IMR-90 (cell line): ENCODE measurements around the gene POLR3B. TPM values are rescaled to one million over a fixed set of nuclear protein-coding genes. Genes with fewer than 3 reads are reported as not detected.

Source experiments
- ATAC-seq: fragments of 200-7000 bp; cut with Tn5 transposase; 2 replicates; pipeline ENCODE4 v1.9.1; 2020; ENCODE audit warnings: low read depth, mild to moderate bottlenecking, moderate library complexity
- BruUV-seq: library from RNA; stranded (reverse); fragments of 400-500 nt; replicated peaks from 2 replicates; lab custom pipeline; 2021; lab: Mats Ljungman, UMichigan
- CTCF ChIA-PET: fragments of 300-600 bp; formaldehyde crosslinking; extraction: SDS; loops from one replicate; lab custom pipeline; 2021; ENCODE audit warnings: antibody characterized with exemption; lab: Yijun Ruan, JAX
- POLR2A ChIA-PET: fragments of 300-600 bp; sonication (Branson Sonifier 250); formaldehyde crosslinking; loops from one replicate; lab custom pipeline; 2022; ENCODE audit warnings: antibody characterized with exemption; ENCODE audit not compliant: unreplicated experiment; lab: Charles Lee
- DNase-seq: peaks from one replicate; pipeline ENCODE4 v3.0.0; 2013
- H2AFZ ChIP-seq: replicated peaks from 2 replicates; pipeline ENCODE3; 2013; ENCODE audit warnings: low read length, mild to moderate bottlenecking; ENCODE audit not compliant: poor library complexity
- H2AK5ac ChIP-seq: 2 replicates; pipeline ENCODE4 v1.6.1; 2013; ENCODE audit warnings: low read depth, low read length, inconsistent platforms
- H2AK9ac ChIP-seq: replicated peaks from 2 replicates; pipeline ENCODE3; 2013; ENCODE audit warnings: mild to moderate bottlenecking, low read depth, low read length, moderate library complexity; ENCODE audit not compliant: poor library complexity
- H2BK120ac ChIP-seq: 2 replicates; pipeline ENCODE4 v1.6.1; 2013; ENCODE audit warnings: low read depth, low read length, inconsistent platforms
- H2BK15ac ChIP-seq: 3 replicates; pipeline ENCODE4 v1.6.1; 2013; ENCODE audit warnings: low read depth, low read length, inconsistent platforms
- H2BK20ac ChIP-seq: 2 replicates; pipeline ENCODE4 v1.6.1; 2013; ENCODE audit warnings: low read depth, mild to moderate bottlenecking, inconsistent platforms, low read length, moderate library complexity
- H2BK5ac ChIP-seq: 2 replicates; pipeline ENCODE4 v1.6.1; 2013; ENCODE audit warnings: mild to moderate bottlenecking, low read depth, low read length, inconsistent platforms; ENCODE audit not compliant: poor library complexity, severe bottlenecking
- H3K14ac ChIP-seq: replicated peaks from 2 replicates; pipeline ENCODE4 v1.6.1; 2013; ENCODE audit warnings: low read depth, low read length, inconsistent platforms
- H3K18ac ChIP-seq: 2 replicates; pipeline ENCODE4 v1.6.1; 2013; ENCODE audit warnings: low read depth, low read length, control low read depth
- H3K23ac ChIP-seq: 2 replicates; pipeline ENCODE4 v1.6.1; 2013; ENCODE audit warnings: low read depth, low read length, inconsistent platforms
- H3K27ac ChIP-seq: 2 replicates; pipeline ENCODE4 v1.5.1; 2013; ENCODE audit warnings: mild to moderate bottlenecking, control low read depth, low read length; ENCODE audit not compliant: insufficient read depth
- H3K27me3 ChIP-seq: 2 replicates; pipeline ENCODE4 v1.6.1; 2013; ENCODE audit warnings: low read length; ENCODE audit not compliant: control insufficient read depth, insufficient read depth
- H3K36me3 ChIP-seq: 2 replicates; pipeline ENCODE4 v1.6.1; 2013; ENCODE audit warnings: low read length, mixed read lengths; ENCODE audit not compliant: control insufficient read depth, insufficient read depth
- H3K4ac ChIP-seq: 2 replicates; pipeline ENCODE4 v1.6.1; 2013; ENCODE audit warnings: low read depth, low read length, inconsistent platforms
- H3K4me1 ChIP-seq: 2 replicates; pipeline ENCODE4 v1.6.1; 2013; ENCODE audit warnings: low read length, mixed read lengths; ENCODE audit not compliant: control insufficient read depth, insufficient read depth
- H3K4me2 ChIP-seq: 2 replicates; pipeline ENCODE4 v1.6.1; 2013; ENCODE audit warnings: low read depth, mild to moderate bottlenecking, control low read depth, low read length, moderate library complexity
- H3K4me3 ChIP-seq: 2 replicates; pipeline ENCODE4 v1.5.1; 2013; ENCODE audit warnings: low read depth, mild to moderate bottlenecking, control low read depth, low read length, moderate library complexity; ENCODE audit not compliant: insufficient read depth
- H3K56ac ChIP-seq: 2 replicates; pipeline ENCODE4 v1.6.1; 2013; ENCODE audit warnings: low read length, inconsistent platforms; ENCODE audit not compliant: insufficient read depth; ENCODE audit errors: extremely low read depth
- H3K79me1 ChIP-seq, 2 experiments: 2 replicates each; pipeline ENCODE4 v1.6.1; 2013; ENCODE audit warnings: low read length in 2 of 2, inconsistent platforms in 1 of 2, low read depth in 1 of 2
- H3K9ac ChIP-seq: 2 replicates; pipeline ENCODE4 v1.6.1; 2013; ENCODE audit warnings: low read depth, low read length, control low read depth
- H3K9me1 ChIP-seq: 2 replicates; pipeline ENCODE4 v1.6.1; 2013; ENCODE audit warnings: low read length, inconsistent platforms; ENCODE audit not compliant: insufficient read depth
- H3K9me3 ChIP-seq: 2 replicates; pipeline ENCODE4 v1.6.1; 2013; ENCODE audit warnings: low read length; ENCODE audit not compliant: control insufficient read depth, insufficient read depth
- H4K20me1 ChIP-seq: 2 replicates; pipeline ENCODE4 v1.6.1; 2013; ENCODE audit warnings: low read length, inconsistent platforms; ENCODE audit not compliant: insufficient read depth
- H4K5ac ChIP-seq: 2 replicates; pipeline ENCODE4 v1.6.1; 2013; ENCODE audit warnings: mild to moderate bottlenecking, low read depth, low read length, control low read depth
- H4K8ac ChIP-seq, 2 experiments: 2 replicates each; pipeline ENCODE4 v1.6.1; 2013; ENCODE audit warnings: low read depth in 2 of 2, low read length in 2 of 2, control low read depth in 1 of 2, inconsistent platforms in 1 of 2
- H4K91ac ChIP-seq: 2 replicates; pipeline ENCODE4 v1.6.1; 2013; ENCODE audit warnings: low read depth, low read length, inconsistent platforms; ENCODE audit not compliant: insufficient read depth
- BHLHE40 ChIP-seq: fragments of 150-350 bp; IDR thresholded peaks from 2 replicates; pipeline ENCODE4 v1.6.1; 2016; ENCODE audit warnings: mild to moderate bottlenecking, low read depth, low read length
- CHD1 ChIP-seq: IDR thresholded peaks from 2 replicates; pipeline ENCODE4 v1.6.1; 2012; ENCODE audit warnings: low read depth, low read length, improper control_type of control experiment
- MAFK ChIP-seq: IDR thresholded peaks from 2 replicates; pipeline ENCODE4 v1.6.1; 2012; ENCODE audit warnings: low read depth, low read length, improper control_type of control experiment
- MAZ ChIP-seq: IDR thresholded peaks from 2 replicates; pipeline ENCODE4 v1.6.1; 2012; ENCODE audit warnings: low read depth, mild to moderate bottlenecking, low read length, improper control_type of control experiment, moderate library complexity, borderline replicate concordance
- MXI1 ChIP-seq: IDR thresholded peaks from 2 replicates; pipeline ENCODE4 v1.6.1; 2012; ENCODE audit warnings: low read depth, mild to moderate bottlenecking, low read length, moderate library complexity, borderline replicate concordance
- NFE2L2 ChIP-seq: fragments of 150-350 bp; IDR thresholded peaks from 2 replicates; pipeline ENCODE4 v1.6.1; 2016; ENCODE audit warnings: low read depth, mild to moderate bottlenecking, low read length
- RFX5 ChIP-seq: IDR thresholded peaks from 2 replicates; pipeline ENCODE4 v1.8.0; 2012; ENCODE audit warnings: low read depth, mild to moderate bottlenecking, low read length, moderate library complexity
- WGBS, 2 experiments: methylation state at CpG; one replicate each; pipeline versions ENCODE4 v1.1.5 to v1.1.7; 2013; ENCODE audit warnings: missing lambda C conversion rate in 2 of 2; ENCODE audit not compliant: insufficient read length in 1 of 2; ENCODE audit errors: extremely low coverage in 2 of 2; 5-methylcytosine and 5-hydroxymethylcytosine counted together
- dilution Hi-C: fragments of 300-500 bp; cut with HindIII; formaldehyde crosslinking; loops from one replicate; pipeline ENCODE4 v1.14.3; 2018; ENCODE audit warnings: low sequenced_read_pairs; ENCODE audit not compliant: unreplicated experiment
- in situ Hi-C: fragments of 300-500 bp; cut with MboI; formaldehyde crosslinking; loops from 3 replicates; pipeline ENCODE4 v1.14.3; 2019; ENCODE audit warnings: low sequenced_read_pairs, inconsistent platforms, mixed read lengths
- intact Hi-C: fragments of 100-400 bp; cut with micrococcal nuclease; formaldehyde crosslinking; loops from 2 replicates; pipeline ENCODE4 v1.10.0; 2022
- polyA plus RNA-seq, 3 experiments: library from polyadenylated mRNA; depleted of rRNA; stranded (reverse); fragments of >200 nt; gene quantifications; 2 replicates each; pipeline ENCODE4 v1.2.3, GENCODE V29; 2012; ENCODE audit warnings: low replicate concordance in 1 of 3
- total RNA-seq: library from RNA; depleted of rRNA; stranded (reverse); fragments of >200 nt; gene quantifications from 2 replicates; pipeline ENCODE4 v1.2.3, GENCODE V29; 2012
- TF ChIP-seq, protein P1 (sequence below): conservative IDR thresholded peaks from 2 replicates; pipeline ENCODE4 v1.5.1; 2012; ENCODE audit warnings: mild to moderate bottlenecking, low read depth, low read length, improper control_type of control experiment
- TF ChIP-seq, protein P2 (sequence below): fragments of 150-350 bp; IDR thresholded peaks from 2 replicates; pipeline ENCODE4 v1.6.1; 2016; ENCODE audit warnings: low read depth, mild to moderate bottlenecking, low read length, moderate library complexity, borderline replicate concordance

The POLR3B gene
- total and polyA plus RNA-seq, 2 of the 4 experiments (the other 2 are of a cell fraction), result 6.9 to 15.4 TPM

DNA sequence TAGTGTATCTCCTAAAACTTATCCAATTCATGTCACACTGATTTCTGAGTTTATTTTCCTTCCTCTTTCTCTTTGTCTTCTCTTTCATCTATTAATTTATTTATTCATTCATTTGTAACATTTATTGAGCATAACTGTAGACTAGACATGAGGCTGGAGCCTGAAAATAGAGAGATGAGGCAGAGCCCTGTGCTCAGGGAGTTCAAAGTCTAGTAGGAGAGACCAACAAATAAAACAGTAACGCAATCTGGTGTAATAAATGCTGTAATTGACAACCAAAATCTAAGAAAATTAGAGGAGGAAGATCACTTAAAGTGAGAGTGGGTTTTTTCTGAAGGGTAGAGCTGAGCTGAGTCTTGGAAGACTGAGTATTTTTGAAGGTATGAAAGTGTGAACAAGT is 87.5 kb downstream of the POLR3B start:
- no peak overlapping the region for H3K4ac ChIP-seq
- H4K5ac ChIP-seq, result no peak overlapping the region
- H3K23ac ChIP-seq, result no peak overlapping the region
- H3K9me1 ChIP-seq, result 0 out of 2 replicates have a peak, but pooled peaks cover 3% of the 10 kb centered on the region
- H3K27ac ChIP-seq, result no peak overlapping the region
- no peaks in the 10 kb centered on the region for H3K79me1 ChIP-seq
- no peak overlapping the region for H2AK9ac ChIP-seq
- H3K56ac ChIP-seq, result no peak overlapping the region
- H3K14ac ChIP-seq, result no peak overlapping the region
- BruUV-seq, result no TSS peak
- ChIA-PET CTCF (interaction anchor here (1.3 kb wide), 1 partner anchor 13 kb away, joined by 4 read pairs; no protein-coding TSS in a partner anchor), POLR2A (no interaction called here)
- dilution Hi-C loops, result no loop called here
- peaks cover 10% of the 10 kb centered on the region; the same call in 1 of the 2 replicates for H3K36me3 ChIP-seq
- no peak for ATAC-seq
- H3K9ac ChIP-seq, result no peak overlapping the region
- in situ Hi-C loops, result no loop called here
- H3K4me2 ChIP-seq, result no peak overlapping the region
- H4K91ac ChIP-seq, result no peak overlapping the region
- no peak for DNase-seq
- H2AFZ ChIP-seq, result no peak overlapping the region
- no peak overlapping the region for H2BK20ac ChIP-seq
- intact Hi-C loops, result no loop called here
- TF ChIP-seq BHLHE40, result no peak
- TF ChIP-seq MAZ, result no peak
- TF ChIP-seq, protein P1, sequence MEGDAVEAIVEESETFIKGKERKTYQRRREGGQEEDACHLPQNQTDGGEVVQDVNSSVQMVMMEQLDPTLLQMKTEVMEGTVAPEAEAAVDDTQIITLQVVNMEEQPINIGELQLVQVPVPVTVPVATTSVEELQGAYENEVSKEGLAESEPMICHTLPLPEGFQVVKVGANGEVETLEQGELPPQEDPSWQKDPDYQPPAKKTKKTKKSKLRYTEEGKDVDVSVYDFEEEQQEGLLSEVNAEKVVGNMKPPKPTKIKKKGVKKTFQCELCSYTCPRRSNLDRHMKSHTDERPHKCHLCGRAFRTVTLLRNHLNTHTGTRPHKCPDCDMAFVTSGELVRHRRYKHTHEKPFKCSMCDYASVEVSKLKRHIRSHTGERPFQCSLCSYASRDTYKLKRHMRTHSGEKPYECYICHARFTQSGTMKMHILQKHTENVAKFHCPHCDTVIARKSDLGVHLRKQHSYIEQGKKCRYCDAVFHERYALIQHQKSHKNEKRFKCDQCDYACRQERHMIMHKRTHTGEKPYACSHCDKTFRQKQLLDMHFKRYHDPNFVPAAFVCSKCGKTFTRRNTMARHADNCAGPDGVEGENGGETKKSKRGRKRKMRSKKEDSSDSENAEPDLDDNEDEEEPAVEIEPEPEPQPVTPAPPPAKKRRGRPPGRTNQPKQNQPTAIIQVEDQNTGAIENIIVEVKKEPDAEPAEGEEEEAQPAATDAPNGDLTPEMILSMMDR, result no peak
- TF ChIP-seq, protein P2, sequence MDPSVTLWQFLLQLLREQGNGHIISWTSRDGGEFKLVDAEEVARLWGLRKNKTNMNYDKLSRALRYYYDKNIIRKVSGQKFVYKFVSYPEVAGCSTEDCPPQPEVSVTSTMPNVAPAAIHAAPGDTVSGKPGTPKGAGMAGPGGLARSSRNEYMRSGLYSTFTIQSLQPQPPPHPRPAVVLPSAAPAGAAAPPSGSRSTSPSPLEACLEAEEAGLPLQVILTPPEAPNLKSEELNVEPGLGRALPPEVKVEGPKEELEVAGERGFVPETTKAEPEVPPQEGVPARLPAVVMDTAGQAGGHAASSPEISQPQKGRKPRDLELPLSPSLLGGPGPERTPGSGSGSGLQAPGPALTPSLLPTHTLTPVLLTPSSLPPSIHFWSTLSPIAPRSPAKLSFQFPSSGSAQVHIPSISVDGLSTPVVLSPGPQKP, result no peak
- no peak for TF ChIP-seq NFE2L2
- TF ChIP-seq MAFK, result no peak
- no peak for TF ChIP-seq MXI1
- TF ChIP-seq RFX5, result no peak
- TF ChIP-seq CHD1, result no peak
- no peaks in the 10 kb centered on the region for H4K20me1 ChIP-seq
- H2BK120ac ChIP-seq, result no peak overlapping the region
- no peak overlapping the region for H2BK5ac ChIP-seq
- H4K8ac ChIP-seq, result no peak overlapping the region
- no peaks in the 10 kb centered on the region for H3K4me1 ChIP-seq
- no peak overlapping the region for H3K4me3 ChIP-seq
- no peaks in the 10 kb centered on the region for H3K27me3 ChIP-seq
- no peak overlapping the region for H2AK5ac ChIP-seq
- no peaks in the 10 kb centered on the region for H3K9me3 ChIP-seq
- no peak overlapping the region for H2BK15ac ChIP-seq
- no peak overlapping the region for H3K18ac ChIP-seq
- WGBS, 2 experiments, result no CpG with 5 or more reads among the region's 1 CpG
